Measurements from ENCODE around the gene C10orf120.

GRCh38 chr10:122733931-122734665 is 34.5 kb upstream of the C10orf120 start:
- TF ChIP-seq CTCF (IDR thresholded peaks at IDR 0.05; ENCODE audit: low read depth, low read length, poor library complexity, severe bottlenecking) (no peak), EZH2phosphoT487 (IDR thresholded peaks at IDR 0.05; ENCODE audit: borderline replicate concordance, low read length) (no peak)

Data from DOHH2 (cell line).